H9 (cell line): ENCODE measurements around the gene DCANP1. TPM values are rescaled to one million over a fixed set of nuclear protein-coding genes. Genes with fewer than 3 reads are reported as not detected.

Experiments used
- DNase-seq: peaks from one replicate; pipeline ENCODE4 v3.0.0-alpha.2; 2017
- H2AFZ ChIP-seq: one replicate; pipeline ENCODE4 v1.6.1; 2013; ENCODE audit warnings: mild to moderate bottlenecking, low read length, control low read depth, moderate library complexity
- H2AK5ac ChIP-seq: 2 replicates; pipeline ENCODE4 v1.6.1; 2013; ENCODE audit warnings: low read length, control low read depth, mixed read lengths; ENCODE audit not compliant: insufficient read length
- H2BK120ac ChIP-seq: one replicate; pipeline ENCODE4 v1.6.1; 2013; ENCODE audit warnings: low read depth, mild to moderate bottlenecking, low read length, control low read depth, inconsistent platforms; ENCODE audit not compliant: poor library complexity, severe bottlenecking
- H2BK12ac ChIP-seq: 2 replicates; pipeline ENCODE4 v1.6.1; 2013; ENCODE audit warnings: low read length, control low read depth, mixed read lengths, low read depth; ENCODE audit not compliant: insufficient read length
- H2BK15ac ChIP-seq: 2 replicates; pipeline ENCODE4 v1.6.1; 2013; ENCODE audit warnings: low read depth, low read length, control low read depth
- H2BK20ac ChIP-seq: one replicate; pipeline ENCODE4 v1.6.1; 2013; ENCODE audit warnings: low read depth, mild to moderate bottlenecking, low read length, control low read depth, inconsistent platforms; ENCODE audit not compliant: poor library complexity, severe bottlenecking
- H2BK5ac ChIP-seq: 2 replicates; pipeline ENCODE4 v1.6.1; 2013; ENCODE audit warnings: low read length, control low read depth, mixed read lengths; ENCODE audit not compliant: insufficient read length
- H3K14ac ChIP-seq: 2 replicates; pipeline ENCODE4 v1.6.1; 2013; ENCODE audit warnings: low read length, control low read depth; ENCODE audit not compliant: insufficient read depth
- H3K18ac ChIP-seq: 2 replicates; pipeline ENCODE4 v1.6.1; 2013; ENCODE audit warnings: low read depth, mild to moderate bottlenecking, mixed read lengths, low read length, control low read depth; ENCODE audit not compliant: insufficient read length
- H3K23ac ChIP-seq: 2 replicates; pipeline ENCODE4 v1.6.1; 2013; ENCODE audit warnings: low read length, control low read depth, mixed read lengths, low read depth; ENCODE audit not compliant: insufficient read length
- H3K23me2 ChIP-seq: 2 replicates; pipeline ENCODE4 v1.6.1; 2013; ENCODE audit warnings: low read depth, mild to moderate bottlenecking, mixed read lengths, low read length, control low read depth; ENCODE audit not compliant: insufficient read length, poor library complexity, severe bottlenecking
- H3K27ac ChIP-seq: 2 replicates; pipeline ENCODE4 v1.5.1; 2013; ENCODE audit warnings: low read length, control low read depth, mixed read lengths, low read depth; ENCODE audit not compliant: insufficient read length
- H3K27me3 ChIP-seq: 2 replicates; pipeline ENCODE4 v1.6.1; 2013; ENCODE audit warnings: low read length, control low read depth, inconsistent platforms; ENCODE audit not compliant: insufficient read depth
- H3K4ac ChIP-seq: 2 replicates; pipeline ENCODE4 v1.6.1; 2013; ENCODE audit warnings: low read depth, mild to moderate bottlenecking, control low read depth, inconsistent platforms, low read length, moderate library complexity
- H3K4me1 ChIP-seq: 2 replicates; pipeline ENCODE4 v1.6.1; 2013; ENCODE audit warnings: low read length, control low read depth, inconsistent platforms; ENCODE audit not compliant: insufficient read depth
- H3K4me2 ChIP-seq: 2 replicates; pipeline ENCODE4 v1.6.1; 2013; ENCODE audit warnings: low read length, control low read depth, mixed read lengths; ENCODE audit not compliant: insufficient read length, insufficient read depth
- H3K56ac ChIP-seq: 2 replicates; pipeline ENCODE4 v1.6.1; 2013; ENCODE audit warnings: low read depth, mild to moderate bottlenecking, mixed read lengths, low read length, control low read depth; ENCODE audit not compliant: insufficient read length
- H3K79me1 ChIP-seq: 2 replicates; pipeline ENCODE4 v1.6.1; 2013; ENCODE audit warnings: low read depth, mild to moderate bottlenecking, moderate library complexity, low read length, control low read depth, inconsistent platforms; ENCODE audit not compliant: insufficient read depth, poor library complexity, severe bottlenecking
- H3K79me2 ChIP-seq: 2 replicates; pipeline ENCODE4 v1.6.1; 2013; ENCODE audit warnings: low read length, control low read depth, inconsistent platforms; ENCODE audit not compliant: insufficient read depth
- H3K9ac ChIP-seq: 2 replicates; pipeline ENCODE4 v1.6.1; 2013; ENCODE audit warnings: low read length, control low read depth, mixed read lengths; ENCODE audit not compliant: insufficient read length; ENCODE audit errors: extremely low read depth
- H3K9me3 ChIP-seq: one replicate; pipeline ENCODE4 v1.6.1; 2013; ENCODE audit warnings: low read depth, low read length, inconsistent platforms; ENCODE audit not compliant: control insufficient read depth
- H3T11ph ChIP-seq: one replicate; pipeline ENCODE4 v1.6.1; 2013; ENCODE audit warnings: mild to moderate bottlenecking, low read length, control low read depth, inconsistent platforms
- H4K20me1 ChIP-seq: one replicate; pipeline ENCODE4 v1.6.1; 2013; ENCODE audit not compliant: control insufficient read depth, insufficient read length, insufficient read depth
- H4K5ac ChIP-seq: 2 replicates; pipeline ENCODE4 v1.6.1; 2013; ENCODE audit warnings: low read depth, mild to moderate bottlenecking, mixed read lengths, low read length, control low read depth; ENCODE audit not compliant: insufficient read length
- H4K8ac ChIP-seq: replicated peaks from 2 replicates; pipeline ENCODE4 v1.6.1; 2013; ENCODE audit warnings: low read length, control low read depth, mixed read lengths, low read depth; ENCODE audit not compliant: insufficient read length
- H4K91ac ChIP-seq: 2 replicates; pipeline ENCODE4 v1.6.1; 2013; ENCODE audit warnings: low read depth, mild to moderate bottlenecking, moderate library complexity, mixed read lengths, low read length, control low read depth; ENCODE audit not compliant: insufficient read length
- H3K27ac Mint-ChIP-seq, 3 experiments: 2 replicates in 2 of 3; 3 replicates in 1 of 3; pipeline ENCODE4 v1.8.0; 2020 to 2021; ENCODE audit warnings: mixed read lengths in 3 of 3, mild to moderate bottlenecking in 1 of 3, moderate library complexity in 1 of 3
- H3K27me3 Mint-ChIP-seq: 2 replicates; pipeline ENCODE4 v1.8.0; 2021; ENCODE audit warnings: low read depth, mild to moderate bottlenecking, moderate library complexity, mixed read lengths
- H3K36me3 Mint-ChIP-seq, 3 experiments: 2 replicates in 2 of 3; 3 replicates in 1 of 3; pipeline ENCODE4 v1.8.0; 2020 to 2021; ENCODE audit warnings: low read depth in 3 of 3, mixed read lengths in 3 of 3; ENCODE audit not compliant: insufficient read depth in 1 of 3
- H3K4me1 Mint-ChIP-seq, 2 experiments: 2 replicates each; pipeline ENCODE4 v1.8.0; 2020; ENCODE audit warnings: mixed read lengths in 2 of 2
- H3K4me3 Mint-ChIP-seq, 2 experiments: 2 replicates in 1 of 2; 3 replicates in 1 of 2; pipeline ENCODE4 v1.8.0; 2020 to 2021; ENCODE audit warnings: mild to moderate bottlenecking in 2 of 2, mixed read lengths in 2 of 2, moderate library complexity in 1 of 2
- H3K9me3 Mint-ChIP-seq, 2 experiments: 2 replicates in 1 of 2; 3 replicates in 1 of 2; pipeline ENCODE4 v1.8.0; 2020; ENCODE audit warnings: mild to moderate bottlenecking in 2 of 2, mixed read lengths in 2 of 2, moderate library complexity in 1 of 2
- WGBS: extraction: QIAGEN DNeasy Blood & Tissue Kit; methylation state at CpG from one replicate; pipeline ENCODE4 v1.1.7; 2013; ENCODE audit warnings: missing lambda C conversion rate, low lambda C conversion rate, mixed read lengths; ENCODE audit not compliant: insufficient read length; ENCODE audit errors: extremely low coverage; 5-methylcytosine and 5-hydroxymethylcytosine counted together
- total RNA-seq: library from RNA; stranded (reverse); gene quantifications from 2 replicates; pipeline ENCODE4 v1.2.1, GENCODE V29; 2021
- TF ChIP-seq, protein P1 (sequence below): fragments of 200-600 bp; sonication (generic); conservative IDR thresholded peaks from 3 replicates; pipeline ENCODE4 v1.8.0; 2021; ENCODE audit warnings: antibody characterized with exemption, mild to moderate bottlenecking

DCANP1 gene
- total RNA-seq, 1 experiment from 2014 or later = not detected

DNA sequence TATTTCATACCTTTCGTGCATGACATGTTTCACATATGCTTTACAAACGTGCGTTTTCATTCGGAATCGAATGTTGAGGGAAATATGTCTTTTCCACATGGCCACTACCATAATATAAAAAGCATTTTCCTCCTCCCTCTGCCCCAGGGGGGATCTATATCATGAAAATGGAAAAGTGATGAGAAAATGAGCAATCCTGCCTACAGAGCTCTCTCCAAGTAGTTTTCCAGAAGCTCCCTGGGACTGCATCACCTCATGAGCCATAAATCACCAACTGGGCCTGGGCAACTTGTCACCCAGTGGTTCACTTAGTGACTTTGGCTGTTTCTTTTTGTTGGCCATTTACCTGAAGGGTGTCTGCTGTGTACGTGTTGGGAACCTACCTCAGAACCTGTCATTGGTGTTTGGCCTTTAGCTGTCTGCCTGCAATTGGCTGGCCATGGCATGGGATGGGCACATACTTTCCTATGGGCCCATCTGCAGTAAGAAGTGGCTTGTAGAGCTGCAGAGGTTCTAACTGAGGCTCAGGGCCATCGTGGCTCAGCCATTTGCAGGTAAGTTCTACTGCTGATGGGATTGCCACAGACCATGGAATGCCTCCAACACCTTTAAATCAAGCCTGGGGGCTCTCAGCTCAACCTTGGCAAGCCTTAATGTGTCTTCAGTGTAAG, 14.5 kb upstream of the DCANP1 start:
- peaks cover 8 to 10% of the 10 kb centered on the region in 2 experiments for H3K4me1 Mint-ChIP-seq
- no peak overlapping the region for H3K4me2 ChIP-seq
- H3K14ac ChIP-seq = no peak overlapping the region
- no peak overlapping the region for H4K8ac ChIP-seq
- no peak overlapping the region for H4K5ac ChIP-seq
- no peak overlapping the region for H2BK15ac ChIP-seq
- TF ChIP-seq, protein P1, sequence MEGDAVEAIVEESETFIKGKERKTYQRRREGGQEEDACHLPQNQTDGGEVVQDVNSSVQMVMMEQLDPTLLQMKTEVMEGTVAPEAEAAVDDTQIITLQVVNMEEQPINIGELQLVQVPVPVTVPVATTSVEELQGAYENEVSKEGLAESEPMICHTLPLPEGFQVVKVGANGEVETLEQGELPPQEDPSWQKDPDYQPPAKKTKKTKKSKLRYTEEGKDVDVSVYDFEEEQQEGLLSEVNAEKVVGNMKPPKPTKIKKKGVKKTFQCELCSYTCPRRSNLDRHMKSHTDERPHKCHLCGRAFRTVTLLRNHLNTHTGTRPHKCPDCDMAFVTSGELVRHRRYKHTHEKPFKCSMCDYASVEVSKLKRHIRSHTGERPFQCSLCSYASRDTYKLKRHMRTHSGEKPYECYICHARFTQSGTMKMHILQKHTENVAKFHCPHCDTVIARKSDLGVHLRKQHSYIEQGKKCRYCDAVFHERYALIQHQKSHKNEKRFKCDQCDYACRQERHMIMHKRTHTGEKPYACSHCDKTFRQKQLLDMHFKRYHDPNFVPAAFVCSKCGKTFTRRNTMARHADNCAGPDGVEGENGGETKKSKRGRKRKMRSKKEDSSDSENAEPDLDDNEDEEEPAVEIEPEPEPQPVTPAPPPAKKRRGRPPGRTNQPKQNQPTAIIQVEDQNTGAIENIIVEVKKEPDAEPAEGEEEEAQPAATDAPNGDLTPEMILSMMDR = no peak
- H2BK12ac ChIP-seq = no peak overlapping the region
- peaks cover 0 to 2% of the 10 kb centered on the region in 2 experiments; a peak in 2 of 5 replicates for H3K9me3 Mint-ChIP-seq
- H3K4ac ChIP-seq = no peak overlapping the region
- no peak overlapping the region for H3K27ac Mint-ChIP-seq
- H2BK20ac ChIP-seq = no peak overlapping the region
- no peaks in the 10 kb centered on the region for H3K79me2 ChIP-seq
- H2BK5ac ChIP-seq = no peak overlapping the region
- no peaks in the 10 kb centered on the region for H3K9me3 ChIP-seq
- H3K27me3 Mint-ChIP-seq = peaks cover 99% of the 10 kb centered on the region
- H3K4me1 ChIP-seq = no peaks in the 10 kb centered on the region
- no peak overlapping the region for H3K9ac ChIP-seq
- no peaks in the 10 kb centered on the region for H3K79me1 ChIP-seq
- no peaks in the 10 kb centered on the region for H4K20me1 ChIP-seq
- H2AFZ ChIP-seq = no peak overlapping the region
- peaks cover 36% of the 10 kb centered on the region for H3K27me3 ChIP-seq
- no peak overlapping the region for H4K91ac ChIP-seq
- H3T11ph ChIP-seq = no peak overlapping the region
- no peak overlapping the region for H3K4me3 Mint-ChIP-seq
- no peak for DNase-seq
- H2AK5ac ChIP-seq = no peak overlapping the region
- no peak overlapping the region for H3K23ac ChIP-seq
- no peak overlapping the region for H2BK120ac ChIP-seq
- H3K36me3 Mint-ChIP-seq = no peaks in the 10 kb centered on the region; a peak in 1 of 7 replicates
- no peak overlapping the region for H3K56ac ChIP-seq
- peaks cover 5% of the 10 kb centered on the region for H3K23me2 ChIP-seq
- no CpG with 5 or more reads among the region's 7 CpGs for WGBS
- H3K18ac ChIP-seq = no peak overlapping the region
- no peak overlapping the region for H3K27ac ChIP-seq
